Right atrium auricular region (tissue), 2 donors: ENCODE results near the gene RBMS1. TPM values are rescaled to one million over a fixed set of nuclear protein-coding genes. Genes with fewer than 3 reads are reported as not detected.
A peak's percentile ranks its signal among the peaks of the same experiment; 100 is the strongest.

ENCODE experiments used
- DNase-seq: peaks from one replicate; pipeline ENCODE4 v3.0.0-alpha.2; 2019; ENCODE audit warnings: low spot score
- H3K27ac ChIP-seq, 2 donors: fragments of 200-600 bp; sonication (generic); 1 replicate in 1 of 2; 2 replicates in 1 of 2; pipeline ENCODE4 v1.5.1; 2016 to 2019
- H3K27me3 ChIP-seq, 2 donors: fragments of 200-600 bp; sonication (generic); one replicate each; pipeline versions ENCODE4 v1.5.1 to v1.6.0; 2017 to 2019
- H3K36me3 ChIP-seq: fragments of 200-600 bp; sonication (generic); one replicate; pipeline ENCODE4 v1.5.1; 2016
- H3K4me1 ChIP-seq, 2 donors: fragments of 200-600 bp; sonication (generic); one replicate each; pipeline versions ENCODE4 v1.5.1 to v1.6.0; 2017 to 2019
- H3K4me3 ChIP-seq, 2 donors: fragments of 200-600 bp; sonication (generic); 1 replicate in 1 of 2; 2 replicates in 1 of 2; pipeline ENCODE4 v1.5.1; 2017 to 2019; ENCODE audit warnings: mild to moderate bottlenecking in 1 of 2, moderate library complexity in 1 of 2
- H3K9me3 ChIP-seq, 2 donors: fragments of 200-600 bp; sonication (generic); one replicate each; pipeline ENCODE4 v1.5.1; 2019
- total RNA-seq, 2 donors: library from RNA; depleted of rRNA; stranded (reverse); fragments of >200 nt; gene quantifications; one replicate each; pipeline ENCODE4 v1.1.0, GENCODE V29; 2016
- TF ChIP-seq, protein P1 (sequence below), 2 donors: fragments of 200-600 bp; sonication (generic); IDR thresholded peaks; one replicate each; pipeline ENCODE4 v1.5.1; 2019; ENCODE audit warnings: antibody characterized with exemption in 2 of 2

RBMS1 gene
- total RNA-seq, 2 donors from 2014 or later: 52.3 to 57.0 TPM

DNA sequence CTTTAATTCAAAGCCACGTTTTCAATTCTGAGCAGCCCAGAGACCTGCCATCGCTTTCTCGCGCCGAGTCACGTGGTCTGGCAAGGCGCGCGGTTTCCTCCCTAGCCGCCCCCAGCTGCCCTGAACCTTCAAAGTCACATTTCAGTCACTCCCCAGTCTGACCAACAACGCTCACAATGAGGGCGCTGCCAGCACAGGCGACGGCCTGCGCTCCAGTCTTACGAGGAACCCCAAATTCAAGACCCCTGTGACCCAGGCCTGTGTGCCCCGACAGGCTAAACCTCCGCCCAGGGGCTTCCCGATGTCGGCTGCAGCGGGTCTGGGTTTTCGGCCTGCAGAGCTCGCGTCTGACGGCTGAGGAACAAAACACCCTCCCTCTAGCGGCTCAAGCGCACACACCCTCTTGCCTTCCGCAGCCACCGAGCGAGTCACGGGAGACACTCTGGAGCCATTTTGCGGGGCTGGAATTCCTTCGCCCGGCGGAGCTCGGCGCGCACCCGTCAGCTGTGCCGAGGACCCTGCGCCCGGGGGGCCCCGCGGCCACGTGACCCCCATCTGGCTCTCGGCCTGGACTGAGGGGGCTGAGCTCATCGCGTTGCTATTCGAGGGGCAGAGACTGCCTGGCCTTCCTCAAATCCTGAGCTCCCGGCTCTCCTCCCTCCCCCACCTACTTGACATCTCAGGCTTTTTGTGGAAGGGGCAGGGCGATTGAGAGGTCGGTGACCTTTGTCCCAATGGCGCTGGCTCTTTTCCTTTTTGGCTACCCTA, 223.6 kb downstream of the RBMS1 start:
- peak overlapping the region; percentile 36 to 51 for H3K4me3 ChIP-seq
- H3K27ac ChIP-seq: peak overlapping the region; percentile 95 to 97
- peaks cover 0 to 27% of the 10 kb centered on the region in 2 donors for H3K4me1 ChIP-seq
- peaks cover 20% of the 10 kb centered on the region for H3K36me3 ChIP-seq
- TF ChIP-seq, protein P1, sequence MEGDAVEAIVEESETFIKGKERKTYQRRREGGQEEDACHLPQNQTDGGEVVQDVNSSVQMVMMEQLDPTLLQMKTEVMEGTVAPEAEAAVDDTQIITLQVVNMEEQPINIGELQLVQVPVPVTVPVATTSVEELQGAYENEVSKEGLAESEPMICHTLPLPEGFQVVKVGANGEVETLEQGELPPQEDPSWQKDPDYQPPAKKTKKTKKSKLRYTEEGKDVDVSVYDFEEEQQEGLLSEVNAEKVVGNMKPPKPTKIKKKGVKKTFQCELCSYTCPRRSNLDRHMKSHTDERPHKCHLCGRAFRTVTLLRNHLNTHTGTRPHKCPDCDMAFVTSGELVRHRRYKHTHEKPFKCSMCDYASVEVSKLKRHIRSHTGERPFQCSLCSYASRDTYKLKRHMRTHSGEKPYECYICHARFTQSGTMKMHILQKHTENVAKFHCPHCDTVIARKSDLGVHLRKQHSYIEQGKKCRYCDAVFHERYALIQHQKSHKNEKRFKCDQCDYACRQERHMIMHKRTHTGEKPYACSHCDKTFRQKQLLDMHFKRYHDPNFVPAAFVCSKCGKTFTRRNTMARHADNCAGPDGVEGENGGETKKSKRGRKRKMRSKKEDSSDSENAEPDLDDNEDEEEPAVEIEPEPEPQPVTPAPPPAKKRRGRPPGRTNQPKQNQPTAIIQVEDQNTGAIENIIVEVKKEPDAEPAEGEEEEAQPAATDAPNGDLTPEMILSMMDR (IDR thresholded peaks at IDR 0.05): peak in 1 of 2 donors; percentile 75
- H3K27me3 ChIP-seq: no peaks in the 10 kb centered on the region
- peak; percentile 96 for DNase-seq
- H3K9me3 ChIP-seq: no peaks in the 10 kb centered on the region

- H3K4me1 ChIP-seq: peaks cover 0 to 27% of the 10 kb centered on the region in 2 donors
- peak overlapping the region; percentile 36 to 51 for H3K4me3 ChIP-seq
- DNase-seq: no peak
- no peaks in the 10 kb centered on the region for H3K9me3 ChIP-seq
- H3K27ac ChIP-seq: peak overlapping the region; percentile 95 to 97
- TF ChIP-seq, protein P1 (IDR thresholded peaks at IDR 0.05): no peak
- no peaks in the 10 kb centered on the region for H3K27me3 ChIP-seq
- peaks cover 14% of the 10 kb centered on the region for H3K36me3 ChIP-seq
These were observed 224.2 kb downstream of the RBMS1 start for GRCh38 chr2:160269365-160269764.

DNA sequence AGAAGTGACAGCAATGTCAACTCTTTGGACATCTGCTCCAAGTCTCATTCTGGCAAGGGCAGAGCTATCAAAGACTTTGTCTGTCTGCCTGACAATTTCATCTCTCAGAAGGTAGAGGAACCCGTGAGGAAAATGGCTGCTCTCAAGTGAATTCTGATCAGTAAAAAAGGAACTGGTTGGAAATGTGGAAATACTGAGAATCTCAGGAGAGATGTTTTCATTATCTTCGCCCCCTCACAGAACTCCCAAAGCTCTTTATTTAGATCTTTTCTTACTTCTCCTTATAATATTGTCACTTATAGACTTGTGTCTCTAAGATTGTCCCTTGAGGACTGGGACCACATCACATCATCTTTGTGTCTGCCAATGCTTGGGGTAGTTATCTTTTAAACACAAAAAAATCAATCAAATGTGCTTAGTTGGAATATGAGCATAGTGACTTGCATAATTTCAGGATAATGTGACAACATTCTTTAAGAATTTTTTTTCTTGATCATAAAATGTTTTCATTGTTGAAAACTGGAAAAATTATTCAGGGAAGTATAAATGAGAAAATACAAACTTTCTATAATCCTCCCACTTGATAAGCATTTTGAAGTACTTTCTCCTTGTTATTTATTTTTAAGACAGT, 225.3 kb downstream of the RBMS1 start:
- TF ChIP-seq, protein P1 (IDR thresholded peaks at IDR 0.05): no peak
- H3K9me3 ChIP-seq: no peaks in the 10 kb centered on the region
- peaks cover 5% of the 10 kb centered on the region for H3K36me3 ChIP-seq
- no peak for DNase-seq
- H3K27me3 ChIP-seq: no peaks in the 10 kb centered on the region
- peak overlapping the region; percentile 95 to 97 for H3K27ac ChIP-seq
- no peak overlapping the region for H3K4me3 ChIP-seq
- H3K4me1 ChIP-seq: peaks cover 0 to 27% of the 10 kb centered on the region in 2 donors

DNA sequence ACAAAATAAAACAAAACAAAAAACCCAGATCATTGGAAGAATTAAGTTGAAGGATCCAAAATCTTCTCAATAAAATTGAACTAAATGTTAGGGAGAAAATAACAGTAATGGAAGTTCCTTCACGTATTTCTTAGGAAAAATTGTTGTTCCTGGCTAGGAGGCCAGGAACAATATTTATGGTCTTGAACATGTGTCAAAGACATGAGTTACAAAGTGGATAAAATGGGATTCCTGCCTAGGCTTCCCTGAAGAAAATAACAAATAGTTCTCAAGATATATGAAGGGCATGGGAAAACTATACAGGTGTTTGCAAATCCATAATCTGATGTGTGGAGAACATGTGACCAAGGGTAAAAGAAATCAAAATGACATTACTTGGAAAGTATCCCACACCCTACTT, 225.9 kb downstream of the RBMS1 start:
- TF ChIP-seq, protein P1 (IDR thresholded peaks at IDR 0.05): no peak
- no peak overlapping the region for H3K4me3 ChIP-seq
- peaks cover 0 to 27% of the 10 kb centered on the region in 2 donors for H3K4me1 ChIP-seq
- H3K27ac ChIP-seq: peak overlapping the region; percentile 95 to 97
- DNase-seq: no peak
- H3K9me3 ChIP-seq: no peaks in the 10 kb centered on the region
- no peaks in the 10 kb centered on the region for H3K27me3 ChIP-seq
- no peaks in the 10 kb centered on the region for H3K36me3 ChIP-seq

DNA sequence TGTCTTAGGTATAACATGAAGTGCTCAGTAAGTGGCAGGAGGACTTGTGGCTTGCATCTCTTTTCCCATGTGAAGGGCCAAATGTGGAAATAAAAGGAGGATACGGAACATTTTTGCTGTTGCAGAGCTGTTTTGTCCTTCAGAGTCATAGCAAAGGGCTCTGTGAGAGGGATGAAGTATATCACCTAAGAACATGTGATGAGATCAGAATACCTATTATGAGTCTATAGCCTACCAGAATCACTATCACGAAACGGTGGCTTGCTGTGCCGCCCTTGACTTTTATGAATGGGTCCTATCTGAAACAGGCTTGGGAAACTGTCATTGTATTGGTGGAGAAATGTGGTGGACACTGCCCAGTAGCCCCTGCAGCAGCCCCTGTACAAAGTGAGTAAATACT, 226.6 kb downstream of the RBMS1 start:
- H3K27ac ChIP-seq: no peak overlapping the region

More for the DNA sequence above, 226.6 kb downstream of the RBMS1 start:
- Histone ChIP-seq H3K27me3 (no peaks in the 10 kb centered on the region), H3K36me3 (no peaks in the 10 kb centered on the region), H3K4me1 (peaks cover 0 to 27% of the 10 kb centered on the region in 2 donors), H3K4me3 (no peak overlapping the region), H3K9me3 (no peaks in the 10 kb centered on the region)
- DNase-seq: no peak
- TF ChIP-seq, protein P1 (IDR thresholded peaks at IDR 0.05): no peak
